Frontal cortex (tissue), 4 donors: Measurements from ENCODE around the gene IFT172. TPM values are rescaled to one million over a fixed set of nuclear protein-coding genes. Genes with fewer than 3 reads are reported as not detected.

Experiments used
- DNase-seq, 2 donors: peaks; one replicate each; pipeline ENCODE4 v3.0.0; 2012; ENCODE audit warnings: low spot score in 2 of 2
- FAIRE-seq: peaks from 2 replicates; lab custom pipeline; 2012; peaks lifted over from hg19 to GRCh38; lab: Jason Lieb, UNC
- total RNA-seq: library from RNA; depleted of rRNA; stranded (reverse); fragments of >200 nt; gene quantifications from one replicate; pipeline ENCODE4 v1.2.3, GENCODE V29; 2014
- donor health status: control.
- donor health status: control.
- donor health status: control.

The IFT172 gene
- total RNA-seq, 1 donor from 2014 or later, result 36.3 TPM

- FAIRE-seq, result no peak
- DNase-seq, result no peak
Observed at GRCh38 chr2:27495840-27496356, 6.4 kb upstream of the IFT172 start.

- FAIRE-seq (no peak), DNase-seq (peak; percentile 44 to 61)
Observed at GRCh38 chr2:27494944-27495554, 5.5 kb upstream of the IFT172 start, which contains the start of gene FNDC4. TSS of gene FNDC4 (minus strand) at chr2:27495200. CDS start at chr2:27494679, 521 bp downstream.

- DNase-seq, result peak in 1 of 2 donors; percentile 52
- no peak for FAIRE-seq
Observed at GRCh38 chr2:27494284-27494943, 4.9 kb upstream of the IFT172 start.

- no peak for DNase-seq
- no peak for FAIRE-seq
Observed at GRCh38 chr2:27493948-27494283, 4.4 kb upstream of the IFT172 start.

GRCh38 chr2:27492557-27492956, 3.0 kb upstream of the IFT172 start:
- no peak for FAIRE-seq

GRCh38 chr2:27489118-27489497, 435 bp downstream of the IFT172 start:
- no peak for FAIRE-seq
- DNase-seq, result no peak

More at GRCh38 chr2:27492557-27492956, 3.0 kb upstream of the IFT172 start:
- DNase-seq, result no peak

- DNase-seq (no peak), FAIRE-seq (no peak)
Observed at GRCh38 chr2:27485496-27485895, 4.0 kb downstream of the IFT172 start.

GRCh38 chr2:27471961-27472360, 17.6 kb downstream of the IFT172 start:
- FAIRE-seq (no peak), DNase-seq (no peak)

GRCh38 chr2:27464443-27464842, 25.1 kb downstream of the IFT172 start:
- no peak for FAIRE-seq
- DNase-seq, result no peak

GRCh38 chr2:27461118-27461517, 28.4 kb downstream of the IFT172 start:
- FAIRE-seq (no peak), DNase-seq (no peak)

- FAIRE-seq (no peak), DNase-seq (no peak)
Observed at GRCh38 chr2:27453968-27454367, 35.6 kb downstream of the IFT172 start.

- DNase-seq (no peak), FAIRE-seq (no peak)
Observed at GRCh38 chr2:27451095-27451494, 38.4 kb downstream of the IFT172 start.

- DNase-seq, result no peak
- no peak for FAIRE-seq
Observed at GRCh38 chr2:27448381-27448780, 41.2 kb downstream of the IFT172 start.

GRCh38 chr2:27446057-27446456, 43.5 kb downstream of the IFT172 start:
- no peak for FAIRE-seq
- no peak for DNase-seq

GRCh38 chr2:27445615-27446014, 43.9 kb downstream of the IFT172 start:
- no peak for DNase-seq
- FAIRE-seq, result no peak

- no peak for FAIRE-seq
Observed at GRCh38 chr2:27445155-27445554, 44.4 kb downstream of the IFT172 start.

GRCh38 chr2:27442920-27443282, 46.6 kb downstream of the IFT172 start:
- no peak for FAIRE-seq
- no peak for DNase-seq

More at GRCh38 chr2:27445155-27445554, 44.4 kb downstream of the IFT172 start:
- no peak for DNase-seq

GRCh38 chr2:27441958-27442919, 47.3 kb downstream of the IFT172 start, which contains the start of gene KRTCAP3:
TSS of gene KRTCAP3 (plus strand) at chr2:27442381. CDS start at chr2:27442413, 32 bp downstream.
- DNase-seq (no peak), FAIRE-seq (no peak)

GRCh38 chr2:27441226-27441926, 48.2 kb downstream of the IFT172 start:
- DNase-seq (no peak), FAIRE-seq (no peak)

GRCh38 chr2:27435628-27436027, 53.9 kb downstream of the IFT172 start:
- no peak for FAIRE-seq
- no peak for DNase-seq
